IPS-18c (cell line): ENCODE data around the gene PDILT.
"Not testable (repeated sequence)": the region's sequence is repeated elsewhere in the genome, so short reads cannot be mapped to it uniquely, and the experiment has no call there.

Experiments used
- H3K4me3 ChIP-seq: 2 replicates; pipeline ENCODE4 v1.7.0; 2013; ENCODE audit warnings: low read depth, mild to moderate bottlenecking, low read length, moderate library complexity; ENCODE audit not compliant: insufficient read depth
- H3K9me3 ChIP-seq: one replicate; pipeline ENCODE4 v1.6.1; 2013; ENCODE audit warnings: mild to moderate bottlenecking, low read length, moderate library complexity; ENCODE audit not compliant: control insufficient read depth, insufficient read depth

PDILT gene

DNA sequence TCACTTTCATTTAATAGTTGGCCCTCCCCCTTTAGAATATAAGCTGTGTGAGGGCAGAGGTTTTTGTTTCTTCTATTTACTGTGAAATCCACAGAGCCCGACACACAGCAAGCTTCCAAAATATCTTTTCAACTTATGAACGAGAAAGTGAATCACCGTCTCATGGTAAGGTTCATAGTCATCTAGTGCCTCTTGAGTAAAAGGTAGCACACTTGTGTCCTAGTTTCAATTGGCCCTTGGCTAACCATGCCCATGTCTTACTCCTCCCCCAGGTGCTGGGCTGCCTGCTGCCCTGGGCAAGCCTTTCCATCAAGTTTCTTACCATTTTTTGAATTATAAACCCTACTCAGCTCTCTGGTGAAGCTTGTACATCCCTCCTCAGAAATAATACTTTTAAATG, 64.8 kb downstream of the PDILT start:
- no peak overlapping the region for H3K4me3 ChIP-seq
- no peaks in the 10 kb centered on the region for H3K9me3 ChIP-seq

DNA sequence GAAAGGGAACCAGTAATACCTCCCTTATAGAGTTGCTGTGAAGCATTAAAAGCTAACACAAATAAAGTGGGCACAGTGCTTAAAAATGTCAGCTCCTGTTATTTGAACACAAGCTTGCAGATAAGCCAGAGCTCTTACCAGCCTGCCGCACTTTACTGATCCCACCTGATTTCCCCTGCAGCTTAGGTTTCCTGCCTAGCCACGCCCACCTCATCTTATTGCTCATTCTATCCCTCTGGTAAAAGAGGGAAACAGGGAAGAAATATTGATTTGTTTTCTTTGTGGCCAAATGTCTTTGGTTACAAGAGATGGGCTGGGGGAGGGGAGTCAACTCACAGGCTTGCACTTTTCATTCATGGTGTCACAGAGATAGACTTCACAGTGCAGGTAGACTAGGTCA, 67.6 kb downstream of the PDILT start:
- no peak overlapping the region for H3K4me3 ChIP-seq
- no peaks in the 10 kb centered on the region for H3K9me3 ChIP-seq

DNA sequence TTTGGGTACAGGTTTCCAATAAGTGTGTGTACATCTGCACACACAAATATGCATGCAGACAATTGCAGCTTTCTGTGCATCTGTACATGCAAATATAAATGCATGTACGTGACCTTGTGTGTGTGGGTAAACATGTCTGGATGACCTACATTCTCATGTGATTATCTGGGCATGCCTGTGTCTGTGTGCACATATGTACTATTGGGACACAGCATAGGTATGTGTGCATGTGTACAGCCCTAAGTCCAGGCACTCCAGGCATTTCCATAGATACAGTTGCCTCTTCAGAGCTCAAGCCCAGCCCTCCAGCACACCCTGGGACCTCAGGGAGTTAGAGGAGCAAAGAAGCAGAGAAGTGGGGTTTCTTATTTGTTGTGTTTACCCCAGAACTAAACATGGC, 70.1 kb downstream of the PDILT start:
- H3K9me3 ChIP-seq = no peaks in the 10 kb centered on the region
- no peak overlapping the region for H3K4me3 ChIP-seq

DNA sequence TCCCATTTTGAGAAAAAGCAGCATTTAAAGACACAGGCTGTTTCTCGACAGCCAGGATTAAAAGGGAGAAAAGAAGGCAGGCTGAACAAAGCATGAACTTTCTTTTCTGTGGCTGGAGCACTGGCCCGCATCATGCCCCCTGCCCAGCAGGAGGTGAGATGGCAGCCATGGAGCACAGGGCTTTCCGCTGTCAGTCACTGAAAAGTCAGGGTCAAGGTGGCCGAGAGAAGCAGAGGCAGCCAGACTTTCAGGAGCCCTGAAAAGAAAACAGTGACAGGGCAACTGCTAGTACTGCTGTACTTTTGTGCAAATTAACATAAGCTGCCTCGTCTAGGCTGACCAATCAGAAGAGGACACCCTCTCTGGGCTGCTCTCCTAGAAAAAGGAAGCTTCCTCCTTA, 71.4 kb downstream of the PDILT start:
- H3K9me3 ChIP-seq = no peaks in the 10 kb centered on the region
- H3K4me3 ChIP-seq = no peak overlapping the region

DNA sequence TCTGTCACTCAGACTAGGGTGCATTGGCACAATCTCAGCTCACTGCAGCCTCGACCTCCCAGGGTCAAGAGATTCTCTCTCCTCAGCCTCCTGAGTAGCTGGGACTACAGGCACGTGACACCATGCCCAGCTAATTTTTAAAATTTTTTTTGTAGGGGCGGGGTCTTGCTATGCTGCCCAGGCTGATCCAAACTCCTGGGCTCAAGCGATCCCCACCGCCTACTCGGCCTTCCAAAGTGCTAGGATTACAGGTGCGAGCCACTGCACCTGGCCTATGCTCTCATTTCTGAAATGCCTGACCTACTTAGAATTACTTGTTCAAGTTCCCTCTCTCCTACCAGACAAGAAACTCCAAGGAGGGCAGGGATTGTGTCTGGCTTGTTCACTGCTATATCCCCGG, 72.1 kb downstream of the PDILT start:
- no peak overlapping the region for H3K4me3 ChIP-seq
- H3K9me3 ChIP-seq = no peaks in the 10 kb centered on the region

DNA sequence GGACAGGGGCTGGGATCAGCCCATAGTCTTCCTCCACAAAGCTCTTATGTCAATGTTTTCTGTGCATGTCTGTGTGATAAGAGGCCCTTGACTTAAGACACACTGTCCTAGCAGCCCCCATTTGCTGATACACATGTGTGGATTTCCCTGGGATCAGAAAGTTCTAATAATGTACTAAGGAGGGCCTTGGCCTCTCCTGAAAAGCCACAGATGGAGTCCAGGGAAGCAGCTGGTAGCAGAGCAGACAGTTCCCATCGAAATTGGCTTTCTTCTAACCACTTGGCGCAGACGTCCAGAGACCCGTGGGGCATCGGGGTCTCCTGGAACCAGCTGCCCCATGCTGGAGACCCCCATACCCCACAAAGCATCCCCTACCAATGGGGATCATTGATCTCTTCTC, 72.9 kb downstream of the PDILT start:
- no peaks in the 10 kb centered on the region for H3K9me3 ChIP-seq
- H3K4me3 ChIP-seq = no peak overlapping the region

DNA sequence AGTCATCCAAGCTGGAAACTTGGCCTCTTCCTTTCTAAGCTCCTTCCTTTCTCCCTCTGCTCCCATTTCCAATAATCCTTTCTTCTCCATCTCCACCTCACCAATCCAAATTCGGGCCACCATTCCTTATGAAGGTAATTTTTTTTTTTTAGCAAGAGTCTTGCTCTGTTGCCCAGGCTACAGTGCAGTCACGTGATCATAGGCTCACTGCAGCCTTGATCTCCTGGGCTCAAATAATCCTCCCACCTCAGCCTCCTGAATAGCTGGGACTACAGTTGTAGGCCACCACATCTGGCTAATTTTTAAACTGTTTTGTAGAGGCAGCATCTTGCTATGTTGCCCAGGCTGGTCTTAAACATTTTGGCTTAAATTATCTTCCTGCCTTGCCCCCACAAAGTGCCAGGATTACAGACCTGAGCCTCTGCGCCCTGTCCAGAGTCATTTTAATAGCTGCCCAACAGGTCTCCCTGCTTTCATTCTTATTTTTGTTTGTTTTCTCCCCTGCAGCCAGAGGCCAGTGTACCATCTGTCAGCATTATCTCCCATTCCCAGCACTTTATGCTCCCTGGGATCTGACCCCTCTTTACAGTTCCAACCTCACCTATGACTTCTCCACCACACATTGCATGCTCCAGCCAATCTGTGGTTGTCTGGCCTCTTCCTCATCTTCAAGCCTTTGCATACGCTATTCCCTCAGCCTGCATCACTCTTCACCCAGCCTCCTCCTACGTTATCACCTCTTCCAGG, 75.0 kb downstream of the PDILT start:
- Histone ChIP-seq H3K4me3 (no peak overlapping the region), H3K9me3 (no peaks in the 10 kb centered on the region)

DNA sequence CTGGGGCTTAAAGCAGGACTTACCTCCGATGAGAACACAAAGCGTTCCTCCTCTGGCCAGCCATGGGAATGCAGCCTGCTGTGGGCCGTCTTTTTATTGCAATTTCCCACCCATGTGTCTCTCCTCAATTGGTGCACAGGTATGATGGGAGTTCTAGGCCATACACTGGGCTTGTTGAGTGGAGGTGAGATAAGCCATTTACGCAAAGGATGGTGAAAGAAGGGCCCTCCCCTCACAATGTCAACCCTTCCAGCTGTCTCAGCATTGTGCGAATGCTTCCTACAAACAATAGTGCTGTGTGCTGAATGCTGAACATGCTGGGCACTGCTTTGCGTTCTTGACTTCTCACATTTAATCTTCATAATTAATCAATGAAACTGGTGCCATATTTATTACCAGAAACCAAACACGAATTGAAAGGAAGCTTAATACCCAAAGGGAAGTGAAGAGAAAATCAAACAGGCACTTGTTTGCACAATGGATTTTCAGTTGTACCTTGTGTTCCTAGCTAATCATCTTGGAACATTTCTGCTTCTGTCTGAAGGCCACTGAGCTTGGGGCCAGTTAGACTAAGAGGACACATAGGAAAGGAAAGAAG, 77.0 kb downstream of the PDILT start, which contains the start of gene GP2:
Gene GP2 (minus strand): TSS at position 70 of the 598 bp plus-strand sequence. CDS start 1,082 bp downstream, outside the sequence.
- H3K9me3 ChIP-seq = no peaks in the 10 kb centered on the region

DNA sequence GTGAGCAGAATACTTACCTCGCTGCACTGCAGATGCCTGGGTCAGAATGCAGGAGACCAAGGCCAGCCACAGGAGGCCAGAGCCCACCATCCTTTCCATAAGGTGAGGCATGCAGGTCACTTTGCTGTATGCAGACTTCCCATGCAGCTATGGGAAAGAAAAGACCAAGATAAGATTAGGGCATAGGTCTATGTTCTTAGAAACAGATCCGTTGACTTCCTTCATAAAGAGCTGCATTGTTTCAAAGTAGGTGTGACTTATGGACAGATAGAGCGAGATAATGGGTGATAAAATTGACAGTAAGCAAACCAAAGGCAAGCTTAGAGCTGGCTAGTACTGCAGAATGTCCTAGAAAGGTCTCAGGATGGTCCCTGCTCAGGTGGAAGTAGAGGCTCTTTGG, 78.2 kb downstream of the PDILT start:
- no peaks in the 10 kb centered on the region for H3K9me3 ChIP-seq
- no peak overlapping the region for H3K4me3 ChIP-seq

More for the DNA sequence above, 77.0 kb downstream of the PDILT start, which contains the start of gene GP2:
- no peak within 1 kb of the TSS for H3K4me3 ChIP-seq

DNA sequence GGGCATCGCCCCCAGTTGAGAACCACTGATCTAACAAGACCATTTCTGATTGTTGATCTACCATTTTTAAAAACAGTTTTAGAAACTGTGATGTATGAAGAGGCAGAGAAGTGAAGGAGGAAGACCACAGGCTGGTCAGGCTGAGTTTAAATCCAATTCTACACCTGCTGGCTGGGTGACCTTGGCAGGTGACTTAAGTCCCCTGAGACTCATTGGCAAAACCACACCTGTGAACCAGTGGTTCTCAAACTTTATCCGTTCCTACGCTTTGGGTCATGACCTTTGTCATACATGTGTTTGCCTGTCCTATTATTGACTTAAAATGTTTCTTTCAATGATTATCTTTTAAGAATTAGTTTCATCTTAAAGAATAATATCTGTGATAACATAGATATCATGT, 79.5 kb downstream of the PDILT start:
- no peaks in the 10 kb centered on the region for H3K9me3 ChIP-seq
- H3K4me3 ChIP-seq = no peak overlapping the region

DNA sequence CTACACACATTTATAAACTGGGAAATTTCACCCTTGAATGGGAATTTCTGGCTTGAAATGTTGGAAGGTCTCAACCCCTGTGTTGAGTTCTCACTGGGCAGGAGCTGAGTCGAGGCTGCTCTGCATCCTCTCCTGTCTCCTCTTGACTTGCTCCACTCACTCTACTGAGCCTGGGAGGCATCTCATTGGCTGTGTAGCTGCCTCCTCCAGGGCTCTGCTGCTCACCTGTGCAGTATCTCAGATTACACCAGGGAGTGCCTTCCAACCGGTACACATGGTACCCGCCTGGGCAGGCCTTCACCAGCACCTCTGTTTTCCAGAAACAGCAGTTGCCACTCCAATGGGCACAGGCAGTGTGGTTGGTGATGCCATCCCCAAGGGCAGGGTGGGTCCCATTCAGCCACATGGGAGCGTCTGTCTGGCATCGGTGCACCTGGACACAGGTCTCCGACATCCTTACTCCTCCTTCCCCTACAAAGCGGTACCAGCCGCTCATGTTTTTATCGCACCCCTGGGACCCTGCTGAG, 80.9 kb downstream of the PDILT start:
- H3K9me3 ChIP-seq = no peaks in the 10 kb centered on the region
- H3K4me3 ChIP-seq = no peak overlapping the region

DNA sequence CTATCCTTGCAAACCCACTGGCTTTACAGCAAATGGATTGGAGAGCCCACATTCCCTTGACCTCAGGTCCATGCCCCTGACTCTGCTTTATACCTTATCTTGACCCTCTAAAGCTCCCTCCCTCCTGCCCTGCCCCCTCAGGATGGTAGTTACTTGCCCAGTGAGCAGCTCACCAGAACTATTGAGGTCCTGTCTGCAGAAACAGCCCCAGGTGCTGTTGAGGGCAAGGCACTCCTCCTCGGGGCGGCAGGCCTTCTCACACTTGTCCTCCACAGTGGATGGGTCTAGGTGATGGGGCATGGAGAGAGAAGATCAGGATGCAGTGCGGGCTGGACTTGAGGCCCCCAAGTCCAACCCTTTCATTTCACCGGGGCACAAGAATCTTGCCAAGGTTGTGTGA, 81.8 kb downstream of the PDILT start:
- Histone ChIP-seq H3K4me3 (no peak overlapping the region), H3K9me3 (no peaks in the 10 kb centered on the region)

DNA sequence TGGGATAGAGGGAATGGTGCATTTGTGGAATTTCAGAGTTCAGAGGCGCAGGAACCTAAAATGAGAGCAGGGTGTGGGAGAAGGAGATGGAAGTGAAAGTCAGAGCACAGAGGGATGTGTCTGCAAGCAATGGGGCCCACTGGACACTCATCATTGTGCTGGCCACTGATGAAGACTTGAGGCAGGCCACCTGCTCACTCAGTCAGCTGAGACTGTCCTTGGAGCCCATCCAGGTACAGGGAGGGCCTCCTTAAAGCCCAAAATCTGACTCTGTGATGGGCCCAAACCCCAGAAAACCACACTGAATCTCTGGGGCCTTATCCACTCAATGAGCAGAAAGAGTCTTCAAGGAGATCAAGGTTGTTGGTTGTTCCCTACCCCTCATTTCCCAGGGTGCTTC, 82.9 kb downstream of the PDILT start:
- Histone ChIP-seq H3K9me3 (no peaks in the 10 kb centered on the region), H3K4me3 (no peak overlapping the region)

DNA sequence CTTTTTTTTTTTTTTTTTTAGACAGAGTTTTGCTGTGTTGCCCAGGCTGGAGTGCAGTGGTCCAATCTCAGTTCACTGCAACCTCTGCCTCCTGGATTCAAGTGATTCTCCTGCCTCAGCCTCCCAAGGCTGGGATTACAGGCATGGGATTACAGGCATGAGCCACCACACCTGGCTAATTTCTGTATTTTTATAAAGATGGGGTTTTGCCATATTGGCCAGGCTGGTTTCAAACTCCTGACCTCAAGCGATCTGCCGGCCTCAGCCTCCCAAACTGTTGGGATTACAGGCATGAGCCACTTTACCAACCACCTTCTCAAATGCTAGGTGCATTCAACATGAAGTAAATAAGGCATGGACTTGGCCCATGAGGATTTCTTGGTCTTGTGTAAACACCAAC, 83.5 kb downstream of the PDILT start:
- not testable (repeated sequence) for H3K4me3 ChIP-seq

DNA sequence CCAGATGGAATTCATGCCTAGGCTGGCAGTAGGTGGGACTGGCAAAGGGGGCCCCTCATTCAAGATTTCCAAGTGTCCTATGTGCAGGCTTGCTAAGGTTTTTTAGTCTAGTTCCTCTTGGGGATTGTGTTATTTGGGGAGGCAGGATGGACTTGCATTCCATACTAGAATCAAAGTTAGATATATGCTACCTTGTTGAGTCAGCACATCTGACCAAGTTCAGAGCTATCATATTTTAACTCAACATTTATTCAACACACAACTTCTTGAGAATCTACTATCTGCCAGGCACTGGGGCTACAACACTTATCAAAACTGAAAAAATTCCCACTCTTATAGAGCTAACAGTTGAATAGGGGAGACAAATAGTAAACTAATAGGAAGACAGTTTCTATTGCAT, 83.9 kb downstream of the PDILT start:
- Histone ChIP-seq H3K9me3 (no peaks in the 10 kb centered on the region), H3K4me3 (no peak overlapping the region)

More for the DNA sequence above, 83.5 kb downstream of the PDILT start:
- not testable (repeated sequence) for H3K9me3 ChIP-seq

DNA sequence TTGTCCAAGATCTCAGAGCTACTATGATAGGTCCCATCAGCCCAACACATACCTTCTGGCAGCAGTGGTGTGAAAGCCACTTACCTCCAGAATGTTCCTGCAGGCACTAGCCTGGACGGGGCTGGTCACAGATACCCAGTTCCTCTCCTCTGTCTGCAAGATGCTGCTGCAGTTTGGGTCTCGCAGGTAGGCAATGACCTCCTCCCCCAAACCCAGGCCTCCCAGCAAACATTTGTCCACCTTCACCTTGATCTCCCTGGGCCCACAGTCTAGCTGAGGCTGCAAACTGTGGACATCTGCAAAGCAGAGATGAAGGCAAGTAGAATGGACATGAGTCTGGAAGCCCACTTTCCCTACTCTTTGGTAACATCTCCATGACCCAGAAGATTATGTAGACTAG, 84.4 kb downstream of the PDILT start:
- Histone ChIP-seq H3K4me3 (no peak overlapping the region), H3K9me3 (no peaks in the 10 kb centered on the region)

DNA sequence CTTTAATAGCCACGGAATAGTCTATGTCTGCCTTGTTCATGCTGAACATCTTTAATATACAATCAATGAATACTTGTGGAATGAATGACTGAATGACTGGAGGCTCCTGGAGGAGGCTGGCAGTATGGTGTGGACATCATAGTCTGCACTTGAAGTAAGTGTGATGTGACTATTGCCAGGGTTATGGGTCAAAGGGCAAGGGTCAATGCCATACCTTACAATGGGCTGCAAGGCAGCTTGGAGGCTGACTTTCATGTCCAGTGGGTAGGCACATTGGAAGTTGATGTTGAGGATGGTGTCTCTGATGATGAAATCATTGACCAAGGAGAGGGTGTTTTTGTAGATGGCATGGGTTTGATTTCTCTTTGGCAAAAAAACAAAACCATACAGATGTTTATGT, 85.1 kb downstream of the PDILT start:
- Histone ChIP-seq H3K9me3 (no peaks in the 10 kb centered on the region), H3K4me3 (no peak overlapping the region)

DNA sequence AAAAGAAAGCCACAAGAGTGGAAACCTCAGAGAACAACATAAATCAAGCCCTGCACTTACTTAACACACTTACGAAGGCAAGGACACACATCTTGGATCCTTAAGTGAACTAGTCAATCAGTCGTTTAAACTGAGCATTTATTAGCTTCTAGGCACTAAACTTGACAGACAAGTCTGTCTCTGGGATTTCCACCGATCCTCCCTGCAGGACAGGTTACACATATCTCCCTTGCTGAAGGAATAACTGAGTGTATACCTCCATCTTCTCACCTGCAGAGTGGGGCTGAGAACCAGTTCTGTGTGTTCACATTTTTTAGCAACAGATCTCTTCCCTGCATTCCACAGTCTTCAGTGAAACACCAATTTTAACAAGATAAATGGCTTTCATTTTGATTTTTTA, 86.1 kb downstream of the PDILT start:
- Histone ChIP-seq H3K4me3 (no peak overlapping the region), H3K9me3 (no peaks in the 10 kb centered on the region)
